ENCODE data around the gene AUTS2.

The AUTS2 gene

GRCh38 chr7:70153933-70154332 lies 555.7 kb downstream of the AUTS2 start:
- Histone ChIP-seq H3K27me3 (ENCODE audit: control insufficient read depth, insufficient read depth, low read length) (no peaks in the 10 kb centered on the region), H3K4me3 (ENCODE audit: low read length) (no peak overlapping the region), H3K9me3 (ENCODE audit: control insufficient read depth, insufficient read depth, low read length) (no peaks in the 10 kb centered on the region), H3K4me1 (ENCODE audit: control insufficient read depth, insufficient read depth, low read length) (no peaks in the 10 kb centered on the region), H3K27ac (ENCODE audit: low read length) (no peak overlapping the region), H3K36me3 (ENCODE audit: control insufficient read depth, insufficient read depth, low read length) (no peaks in the 10 kb centered on the region)
- WGBS (ENCODE audit: insufficient coverage, insufficient read length), result no CpG with 5 or more reads among the region's 1 CpG
- no peak for DNase-seq (ENCODE audit: low read depth, low spot score)

- WGBS (ENCODE audit: insufficient coverage, insufficient read length), result no CpG with 5 or more reads among the region's 3 CpGs
- Histone ChIP-seq H3K4me1 (ENCODE audit: control insufficient read depth, insufficient read depth, low read length) (no peaks in the 10 kb centered on the region), H3K27ac (ENCODE audit: low read length) (no peak overlapping the region), H3K9me3 (ENCODE audit: control insufficient read depth, insufficient read depth, low read length) (no peaks in the 10 kb centered on the region), H3K36me3 (ENCODE audit: control insufficient read depth, insufficient read depth, low read length) (no peaks in the 10 kb centered on the region), H3K4me3 (ENCODE audit: low read length) (no peak overlapping the region), H3K27me3 (ENCODE audit: control insufficient read depth, insufficient read depth, low read length) (no peaks in the 10 kb centered on the region)
- no peak for DNase-seq (ENCODE audit: low read depth, low spot score)
Measured at GRCh38 chr7:70154521-70155180, 556.4 kb downstream of the AUTS2 start.

GRCh38 chr7:70156057-70156456 lies 557.8 kb downstream of the AUTS2 start:
- Histone ChIP-seq H3K36me3 (ENCODE audit: control insufficient read depth, insufficient read depth, low read length) (no peaks in the 10 kb centered on the region), H3K4me3 (ENCODE audit: low read length) (no peak overlapping the region), H3K9me3 (ENCODE audit: control insufficient read depth, insufficient read depth, low read length) (no peaks in the 10 kb centered on the region), H3K27ac (ENCODE audit: low read length) (no peak overlapping the region), H3K27me3 (ENCODE audit: control insufficient read depth, insufficient read depth, low read length) (no peaks in the 10 kb centered on the region), H3K4me1 (ENCODE audit: control insufficient read depth, insufficient read depth, low read length) (no peaks in the 10 kb centered on the region)
- DNase-seq (ENCODE audit: low read depth, low spot score), result no peak
- WGBS (ENCODE audit: insufficient coverage, insufficient read length), result no CpG with 5 or more reads among the region's 2 CpGs

GRCh38 chr7:70159121-70159520 lies 560.8 kb downstream of the AUTS2 start:
- no peaks in the 10 kb centered on the region; the same call in 1 of the 2 replicates for H3K4me1 ChIP-seq (ENCODE audit: control insufficient read depth, insufficient read depth, low read length)
- no peak overlapping the region for H3K4me3 ChIP-seq (ENCODE audit: low read length)
- DNase-seq (ENCODE audit: low read depth, low spot score), result no peak
- no peak overlapping the region for H3K27ac ChIP-seq (ENCODE audit: low read length)
- H3K27me3 ChIP-seq (ENCODE audit: control insufficient read depth, insufficient read depth, low read length), result no peaks in the 10 kb centered on the region
- no peaks in the 10 kb centered on the region for H3K9me3 ChIP-seq (ENCODE audit: control insufficient read depth, insufficient read depth, low read length)
- H3K36me3 ChIP-seq (ENCODE audit: control insufficient read depth, insufficient read depth, low read length), result no peaks in the 10 kb centered on the region
- no CpG with 5 or more reads among the region's 3 CpGs for WGBS (ENCODE audit: insufficient coverage, insufficient read length)

DNA sequence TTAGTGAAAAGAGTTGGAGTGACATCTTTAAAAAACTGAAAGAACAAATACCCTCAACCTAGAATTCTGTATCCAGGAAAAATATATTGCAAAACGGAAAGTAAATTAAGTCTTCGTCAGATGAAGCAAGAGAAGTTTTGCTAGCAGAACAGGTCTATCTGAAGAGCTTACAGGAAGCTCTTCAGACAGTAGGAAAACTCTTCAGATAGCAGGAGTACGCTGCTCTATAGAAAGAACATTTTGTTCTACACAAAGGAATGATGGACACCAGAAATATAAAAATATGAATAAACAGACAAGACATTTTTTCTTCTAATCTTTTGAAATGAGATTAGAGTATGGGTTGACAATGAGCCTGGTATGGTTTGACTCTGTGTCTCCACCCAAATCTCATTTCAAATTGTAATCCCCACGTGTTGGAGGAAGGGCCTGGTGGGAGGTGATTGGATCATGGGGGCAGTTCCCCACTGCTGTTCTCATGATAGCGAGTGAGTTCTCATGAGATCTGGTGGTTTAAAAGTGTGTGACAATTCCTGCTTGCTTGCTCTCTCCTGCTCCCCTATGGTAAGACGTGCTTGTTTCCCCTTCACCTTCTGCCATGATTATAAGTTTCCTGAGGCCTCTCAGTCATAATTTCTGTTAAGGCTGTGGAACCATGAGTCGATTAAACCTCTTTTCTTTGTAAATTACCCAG lies 567.3 kb downstream of the AUTS2 start:
- Histone ChIP-seq H3K4me3 (ENCODE audit: low read length) (no peak overlapping the region), H3K27ac (ENCODE audit: low read length) (no peak overlapping the region), H3K36me3 (ENCODE audit: control insufficient read depth, insufficient read depth, low read length) (no peaks in the 10 kb centered on the region), H3K27me3 (ENCODE audit: control insufficient read depth, insufficient read depth, low read length) (no peaks in the 10 kb centered on the region), H3K4me1 (ENCODE audit: control insufficient read depth, insufficient read depth, low read length) (no peaks in the 10 kb centered on the region; the same call in 1 of the 2 replicates), H3K9me3 (ENCODE audit: control insufficient read depth, insufficient read depth, low read length) (no peaks in the 10 kb centered on the region)
- no CpG with 5 or more reads among the region's 7 CpGs for WGBS (ENCODE audit: insufficient coverage, insufficient read length)
- DNase-seq (ENCODE audit: low read depth, low spot score), result no peak

GRCh38 chr7:70171369-70171920 lies 573.2 kb downstream of the AUTS2 start:
- Histone ChIP-seq H3K27me3 (ENCODE audit: control insufficient read depth, insufficient read depth, low read length) (no peaks in the 10 kb centered on the region), H3K4me3 (ENCODE audit: low read length) (no peak overlapping the region), H3K36me3 (ENCODE audit: control insufficient read depth, insufficient read depth, low read length) (no peaks in the 10 kb centered on the region), H3K4me1 (ENCODE audit: control insufficient read depth, insufficient read depth, low read length) (no peaks in the 10 kb centered on the region), H3K9me3 (ENCODE audit: control insufficient read depth, insufficient read depth, low read length) (no peaks in the 10 kb centered on the region), H3K27ac (ENCODE audit: low read length) (no peak overlapping the region)
- no CpG with 5 or more reads among the region's 4 CpGs for WGBS (ENCODE audit: insufficient coverage, insufficient read length)
- no peak for DNase-seq (ENCODE audit: low read depth, low spot score)

DNA sequence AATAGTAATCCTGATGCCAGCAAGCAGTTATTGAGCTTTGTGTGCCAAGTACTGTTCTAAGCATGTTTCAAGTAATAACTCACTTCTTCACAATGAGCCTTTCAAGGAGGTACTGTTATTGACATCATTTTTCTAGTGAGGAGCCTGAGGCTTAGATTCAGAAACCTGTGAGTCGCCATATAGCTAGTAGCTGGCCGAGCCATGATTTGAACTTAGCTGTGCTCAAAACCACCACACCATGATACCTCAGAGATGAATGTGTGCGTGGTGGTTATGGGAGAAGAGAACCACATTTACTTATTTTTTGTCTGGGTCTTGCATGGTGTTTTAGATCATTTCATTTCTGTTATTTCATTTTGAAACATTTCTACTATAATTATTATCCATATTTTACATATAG lies 578.9 kb downstream of the AUTS2 start:
- no CpG with 5 or more reads among the region's 3 CpGs for WGBS (ENCODE audit: insufficient coverage, insufficient read length)
- no peaks in the 10 kb centered on the region for H3K4me1 ChIP-seq (ENCODE audit: control insufficient read depth, insufficient read depth, low read length)
- H3K4me3 ChIP-seq (ENCODE audit: low read length), result no peak overlapping the region
- H3K9me3 ChIP-seq (ENCODE audit: control insufficient read depth, insufficient read depth, low read length), result no peaks in the 10 kb centered on the region
- H3K27me3 ChIP-seq (ENCODE audit: control insufficient read depth, insufficient read depth, low read length), result no peaks in the 10 kb centered on the region
- no peak overlapping the region for H3K27ac ChIP-seq (ENCODE audit: low read length)
- no peaks in the 10 kb centered on the region for H3K36me3 ChIP-seq (ENCODE audit: control insufficient read depth, insufficient read depth, low read length)
- DNase-seq (ENCODE audit: low read depth, low spot score), result no peak

DNA sequence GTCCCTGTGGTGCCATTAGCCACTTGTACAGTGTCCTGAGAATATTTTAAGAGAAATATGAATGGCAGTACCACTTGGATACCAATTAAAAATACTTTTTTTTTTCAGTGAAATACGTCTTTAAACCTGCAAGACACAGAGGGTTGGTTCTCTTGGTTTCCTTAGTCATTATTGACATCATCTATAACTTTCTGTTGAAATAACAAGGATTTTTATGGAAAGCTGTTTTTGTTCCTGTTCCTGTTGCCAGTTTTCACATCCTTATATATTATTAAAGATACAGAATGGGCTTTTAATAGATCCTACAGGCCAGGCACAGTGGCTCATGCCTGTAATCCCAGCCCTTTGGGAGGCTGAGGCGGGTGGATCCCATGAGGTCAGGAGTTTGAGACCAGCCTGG lies 579.9 kb downstream of the AUTS2 start:
- Histone ChIP-seq H3K27me3 (ENCODE audit: control insufficient read depth, insufficient read depth, low read length) (no peaks in the 10 kb centered on the region), H3K36me3 (ENCODE audit: control insufficient read depth, insufficient read depth, low read length) (no peaks in the 10 kb centered on the region), H3K4me3 (ENCODE audit: low read length) (no peak overlapping the region), H3K4me1 (ENCODE audit: control insufficient read depth, insufficient read depth, low read length) (no peaks in the 10 kb centered on the region), H3K27ac (ENCODE audit: low read length) (no peak overlapping the region), H3K9me3 (ENCODE audit: control insufficient read depth, insufficient read depth, low read length) (no peaks in the 10 kb centered on the region)
- WGBS (ENCODE audit: insufficient coverage, insufficient read length), result no CpG with 5 or more reads among the region's 2 CpGs
- DNase-seq (ENCODE audit: low read depth, low spot score), result no peak

DNA sequence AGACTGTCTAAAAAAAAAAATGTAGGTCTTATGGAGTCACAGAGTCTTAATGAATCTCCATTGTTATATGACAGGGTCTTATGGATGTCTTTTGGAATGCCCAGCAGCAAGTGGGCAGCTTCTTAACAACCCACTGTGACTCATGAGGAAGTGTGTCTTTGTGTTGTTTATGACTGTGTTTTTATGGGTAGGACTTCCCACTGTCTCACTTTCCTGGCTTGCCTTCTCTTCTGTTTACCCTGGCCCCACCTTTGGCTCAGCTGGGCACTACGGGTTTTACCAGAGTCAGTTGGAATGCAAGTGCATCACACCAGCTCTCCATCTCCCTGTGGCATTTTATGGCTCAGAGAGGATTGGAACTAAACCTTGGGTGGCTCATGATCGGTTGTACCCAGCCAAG lies 580.5 kb downstream of the AUTS2 start:
- whole genome bisulfite sequencing (ENCODE audit: insufficient coverage, insufficient read length), result no CpG with 5 or more reads among the region's 2 CpGs
- DNase-seq (ENCODE audit: low read depth, low spot score), result peak; percentile 9
- H3K27me3 ChIP-seq (ENCODE audit: control insufficient read depth, insufficient read depth, low read length), result no peaks in the 10 kb centered on the region

GRCh38 chr7:70182521-70182920 lies 584.2 kb downstream of the AUTS2 start:
- Histone ChIP-seq H3K4me1 (ENCODE audit: control insufficient read depth, insufficient read depth, low read length) (no peaks in the 10 kb centered on the region), H3K27ac (ENCODE audit: low read length) (no peak overlapping the region), H3K9me3 (ENCODE audit: control insufficient read depth, insufficient read depth, low read length) (no peaks in the 10 kb centered on the region), H3K27me3 (ENCODE audit: control insufficient read depth, insufficient read depth, low read length) (no peaks in the 10 kb centered on the region), H3K4me3 (ENCODE audit: low read length) (no peak overlapping the region), H3K36me3 (ENCODE audit: control insufficient read depth, insufficient read depth, low read length) (no peaks in the 10 kb centered on the region)
- no CpG with 5 or more reads among the region's 4 CpGs for WGBS (ENCODE audit: insufficient coverage, insufficient read length)
- no peak for DNase-seq (ENCODE audit: low read depth, low spot score)

More for the DNA sequence above, 580.5 kb downstream of the AUTS2 start:
- H3K27ac ChIP-seq (ENCODE audit: low read length), result no peak overlapping the region
- H3K36me3 ChIP-seq (ENCODE audit: control insufficient read depth, insufficient read depth, low read length), result no peaks in the 10 kb centered on the region
- no peak overlapping the region for H3K4me3 ChIP-seq (ENCODE audit: low read length)
- no peaks in the 10 kb centered on the region for H3K4me1 ChIP-seq (ENCODE audit: control insufficient read depth, insufficient read depth, low read length)
- H3K9me3 ChIP-seq (ENCODE audit: control insufficient read depth, insufficient read depth, low read length), result no peaks in the 10 kb centered on the region
